M059J (cell line): ENCODE data around the gene RCAN1. TPM values are rescaled to one million over a fixed set of nuclear protein-coding genes. Genes with fewer than 3 reads are reported as not detected.

ENCODE experiments used
- DNase-seq: peaks from one replicate; pipeline ENCODE4 v3.0.0-alpha.2; 2012; ENCODE audit warnings: low read depth
- total RNA-seq: library from RNA; depleted of rRNA; stranded (reverse); fragments of >200 nt; shearing (Covaris generic); gene quantifications from 2 replicates; pipeline ENCODE4 v1.2.3, GENCODE V29; 2014; rRNA removed

The RCAN1 gene
- 160 and 181 TPM in 2 replicates for total RNA-seq

DNA sequence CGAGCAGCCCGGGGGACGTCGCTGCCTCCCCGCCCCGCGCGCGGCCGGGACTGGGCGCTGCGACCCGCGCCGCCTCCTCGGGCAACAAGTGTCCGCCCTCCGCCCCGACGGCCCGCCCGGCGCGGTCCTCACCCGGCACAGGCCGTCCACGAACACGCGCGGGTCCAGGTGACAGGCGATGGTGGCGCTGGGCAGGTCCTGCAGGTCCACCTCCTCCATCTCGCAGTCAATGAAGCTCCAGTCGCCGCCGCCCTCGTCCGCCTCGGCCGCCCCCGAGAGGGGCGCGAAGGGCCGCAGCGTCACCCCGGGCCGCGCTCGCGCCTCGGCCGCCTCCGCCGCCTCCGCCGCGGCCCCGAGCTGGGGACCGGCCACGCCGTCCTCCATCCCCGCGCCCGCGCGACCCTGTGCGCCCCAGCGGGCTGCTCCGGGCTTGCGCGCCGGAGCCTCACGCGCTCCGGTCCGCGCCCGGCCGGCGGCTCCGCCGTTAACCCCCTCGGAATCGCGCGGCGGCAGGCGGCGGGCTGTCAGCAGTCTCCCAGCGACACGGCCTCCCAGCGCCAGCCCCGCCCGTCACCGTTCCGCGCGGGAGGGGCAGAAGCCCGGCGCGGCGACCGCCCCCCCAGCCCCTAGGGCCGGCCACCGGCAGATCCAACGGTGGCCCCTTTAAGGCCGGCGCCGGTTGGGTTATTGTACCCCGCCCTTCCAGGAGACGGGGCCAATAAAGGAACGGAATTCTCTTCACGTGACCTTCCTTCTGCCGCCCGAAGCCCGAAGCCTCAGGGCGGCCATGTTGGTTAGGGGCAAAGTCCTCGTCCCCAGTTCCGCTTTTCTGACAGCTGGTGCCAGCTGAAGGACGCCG lies at the start of gene RCAN1:
Gene RCAN1 (minus strand): TSS at position 486 of the 859 bp plus-strand sequence. CDS start 102 bp downstream, at position 384.
- DNase-seq = peak; percentile 96

DNA sequence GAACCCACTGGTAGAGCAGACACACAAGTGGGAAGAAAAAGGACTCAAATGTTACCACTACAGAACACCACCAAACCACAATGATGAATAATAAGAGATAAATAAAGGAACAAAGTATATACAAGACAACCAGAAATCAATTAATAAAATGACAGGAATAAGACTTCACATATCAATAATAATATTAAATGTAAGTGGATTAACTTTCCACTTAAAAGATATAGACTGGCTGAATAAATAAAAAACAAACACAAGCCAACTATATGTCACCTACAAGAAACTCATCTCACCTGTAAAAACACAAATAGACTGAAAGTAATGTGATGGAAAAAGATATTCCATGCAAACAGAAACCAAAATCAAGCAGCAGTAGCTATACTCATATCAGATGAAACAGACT lies 46.9 kb upstream of the RCAN1 start:
- DNase-seq = no peak

DNA sequence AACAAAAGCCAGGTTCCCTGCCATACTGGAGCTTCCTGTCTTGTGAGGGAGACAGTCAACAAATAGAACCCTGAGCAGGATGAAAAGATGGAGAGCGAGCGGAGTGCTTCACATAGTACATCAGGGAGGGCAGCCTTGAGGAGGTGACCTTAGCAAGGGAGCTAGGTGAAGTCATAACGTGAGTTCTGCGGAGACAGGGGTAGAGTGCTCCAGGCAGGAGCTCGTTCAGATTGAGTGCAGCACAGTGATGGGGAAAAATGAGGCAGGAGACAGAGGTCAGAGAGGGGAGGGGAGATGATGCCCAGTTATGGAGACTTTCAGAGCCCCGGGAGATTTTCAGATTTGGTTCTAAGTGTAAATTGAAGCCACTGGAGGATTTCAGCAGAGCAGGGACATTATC lies 38.6 kb upstream of the RCAN1 start:
- DNase-seq = no peak

DNA sequence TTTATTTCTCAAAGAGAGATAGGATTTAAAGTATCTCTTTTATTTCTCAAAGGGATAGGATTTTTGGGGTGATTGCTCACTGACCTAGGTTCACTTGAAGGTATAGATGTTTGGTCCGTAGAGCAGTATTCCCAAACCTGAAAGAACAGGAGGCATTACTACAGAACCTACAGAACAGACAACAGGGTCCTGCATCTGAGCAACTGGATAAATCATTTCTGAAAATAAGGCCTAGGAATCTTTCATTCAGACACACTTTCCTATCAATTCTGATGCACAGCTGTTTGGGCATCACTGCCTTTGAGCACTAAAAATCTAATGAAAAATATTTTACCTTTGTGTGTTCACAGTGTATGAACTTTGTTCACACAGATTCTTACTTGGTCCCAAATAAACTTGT lies 36.7 kb upstream of the RCAN1 start:
- no peak for DNase-seq

DNA sequence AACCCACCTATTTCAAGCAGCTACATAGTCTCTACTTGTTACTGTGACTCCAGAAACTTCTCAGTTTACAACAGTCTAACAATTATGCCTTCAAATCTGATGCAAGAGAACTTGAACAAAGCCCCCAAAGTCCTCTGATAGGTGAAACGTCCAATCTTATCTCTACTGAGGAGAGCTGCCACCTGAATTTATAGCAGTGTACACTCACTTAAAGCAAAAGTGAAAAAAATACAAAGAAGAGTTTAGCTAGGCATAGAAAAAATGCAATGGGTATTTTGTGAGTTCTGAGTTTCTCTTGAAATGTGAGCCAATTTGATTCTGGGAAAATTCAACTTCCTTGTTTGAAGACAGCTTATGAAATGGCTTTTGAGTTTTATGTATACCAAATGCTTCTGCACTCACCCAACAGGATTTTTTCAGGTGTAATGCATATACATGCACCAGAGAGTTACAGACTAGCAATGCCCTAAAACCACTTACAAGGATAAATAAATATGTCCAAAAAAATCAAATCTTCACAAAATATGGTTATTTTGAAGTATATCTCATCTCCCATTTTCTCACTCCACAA lies 36.0 kb upstream of the RCAN1 start:
- DNase-seq = no peak

DNA sequence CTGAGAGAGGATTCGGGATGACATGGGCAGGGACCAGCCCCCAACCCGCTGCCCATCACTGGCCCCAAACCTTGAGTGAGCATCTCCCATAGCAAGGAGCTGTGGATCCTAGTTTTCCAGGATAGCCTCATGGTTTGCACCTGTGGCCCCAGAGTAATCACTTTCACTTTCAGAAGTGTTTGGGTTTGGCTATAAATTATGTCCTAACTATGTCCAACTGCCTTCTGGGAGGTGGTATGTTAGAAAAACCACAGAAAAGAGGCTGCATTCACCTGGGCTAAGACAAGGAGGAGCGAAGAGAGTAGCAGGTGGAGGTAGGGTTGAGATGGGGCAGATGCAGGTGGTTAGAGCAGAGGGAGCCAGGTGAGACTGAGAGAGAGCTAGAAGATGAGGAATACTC lies 34.5 kb upstream of the RCAN1 start:
- DNase-seq = no peak

DNA sequence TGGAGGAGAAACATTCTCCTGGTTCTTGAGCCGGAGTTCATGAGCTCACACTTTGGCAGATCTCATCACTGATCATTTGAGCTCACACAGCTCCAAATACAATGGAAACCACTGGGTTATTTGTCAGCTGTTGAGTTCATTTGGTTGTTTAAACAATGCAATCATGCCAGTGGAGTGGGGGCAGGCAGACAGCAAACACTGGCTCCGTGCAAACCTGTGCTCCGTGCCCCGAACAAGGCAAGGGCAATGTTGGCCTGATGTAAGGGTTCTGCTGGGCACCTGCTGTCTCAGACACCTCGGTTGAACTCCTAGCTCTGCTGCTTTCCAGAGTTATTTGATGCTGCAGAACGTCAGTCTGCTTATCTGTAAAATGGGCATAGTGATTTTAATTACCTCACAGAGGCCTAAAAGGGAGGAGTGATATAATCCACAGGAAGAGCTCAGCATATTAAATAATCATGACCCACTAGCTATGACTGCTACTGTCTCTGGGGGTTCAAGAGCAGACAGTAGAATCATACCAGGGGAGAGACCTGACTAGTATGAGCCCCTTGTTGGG lies 33.9 kb upstream of the RCAN1 start:
- no peak for DNase-seq

DNA sequence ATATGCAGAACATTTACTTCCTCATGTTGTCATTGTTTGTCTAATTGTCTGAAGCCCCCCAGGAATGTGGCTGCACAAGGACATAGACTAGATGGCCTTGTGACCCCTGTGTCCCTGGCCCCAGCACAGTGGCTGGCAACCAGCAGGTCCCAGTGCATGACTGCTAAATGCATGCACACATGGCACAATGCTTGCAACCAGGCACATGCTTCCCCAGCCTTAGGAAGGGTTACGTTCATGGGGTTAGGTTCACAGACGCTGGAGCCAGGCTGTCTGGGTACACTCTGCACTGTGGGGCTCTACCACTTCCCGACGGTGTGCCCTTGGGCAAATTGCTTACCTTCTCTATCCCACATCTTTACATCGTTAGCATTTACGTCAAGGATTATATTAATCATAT lies 32.6 kb upstream of the RCAN1 start:
- DNase-seq = no peak

DNA sequence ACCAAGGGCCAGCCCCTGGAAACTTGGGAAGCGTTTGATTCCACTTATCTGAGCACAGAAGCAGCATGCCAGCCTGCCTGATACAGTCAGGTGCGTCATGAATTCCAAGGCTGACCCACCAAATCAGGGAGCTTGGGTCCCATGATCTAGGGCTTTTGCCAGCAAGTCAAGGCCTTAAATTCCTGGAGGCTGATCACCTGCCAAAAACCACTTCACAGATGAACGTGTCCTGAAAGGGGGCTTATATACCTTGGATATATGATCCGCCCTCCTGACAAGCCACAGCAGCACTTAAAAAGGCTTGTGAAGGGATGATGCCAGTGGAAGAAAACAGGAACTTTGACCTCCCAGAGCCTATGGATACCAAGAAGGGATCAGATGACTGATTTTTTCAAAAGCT lies 29.9 kb upstream of the RCAN1 start:
- no peak for DNase-seq

DNA sequence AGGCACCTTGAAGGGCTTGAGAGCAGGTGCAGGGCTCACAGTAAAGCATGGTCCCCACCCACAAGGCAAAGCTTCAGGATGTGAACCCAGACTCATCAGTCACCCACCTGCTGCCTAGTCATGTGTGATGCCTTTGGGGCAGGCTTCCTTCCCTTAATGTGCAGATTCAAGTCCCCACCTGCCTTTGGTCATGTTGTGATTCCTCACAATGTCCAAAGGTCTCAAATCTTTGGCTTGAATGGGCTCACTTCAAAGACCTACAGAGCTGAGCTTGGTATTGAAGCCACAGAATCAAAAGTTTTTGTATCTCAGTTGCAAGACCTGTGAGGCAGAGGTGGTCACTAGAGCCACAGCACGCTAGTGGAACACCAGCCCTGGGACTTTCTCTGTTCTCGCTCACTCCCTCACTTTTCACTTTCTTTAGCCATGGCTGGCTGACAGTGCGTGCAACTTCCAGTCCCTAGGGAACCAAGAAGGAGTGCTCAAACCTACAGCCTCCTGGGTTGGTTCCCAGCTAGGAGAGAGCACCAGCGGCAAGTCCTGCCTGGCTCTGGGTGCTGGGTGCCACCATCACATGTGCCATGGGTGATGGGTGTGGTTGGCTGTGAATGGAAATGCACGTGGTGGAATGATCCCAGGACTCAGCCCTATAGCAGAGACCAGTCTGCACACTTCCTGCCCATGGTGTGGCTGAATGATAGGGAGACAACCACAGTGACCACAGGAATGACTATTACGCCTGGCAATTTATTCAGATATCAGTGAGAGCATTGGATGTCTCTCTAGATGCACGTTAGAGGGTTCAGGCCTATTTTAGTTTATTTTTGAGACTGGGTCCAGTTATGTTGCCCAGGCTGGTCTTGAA lies 27.5 kb upstream of the RCAN1 start:
- peak; percentile 92 for DNase-seq

DNA sequence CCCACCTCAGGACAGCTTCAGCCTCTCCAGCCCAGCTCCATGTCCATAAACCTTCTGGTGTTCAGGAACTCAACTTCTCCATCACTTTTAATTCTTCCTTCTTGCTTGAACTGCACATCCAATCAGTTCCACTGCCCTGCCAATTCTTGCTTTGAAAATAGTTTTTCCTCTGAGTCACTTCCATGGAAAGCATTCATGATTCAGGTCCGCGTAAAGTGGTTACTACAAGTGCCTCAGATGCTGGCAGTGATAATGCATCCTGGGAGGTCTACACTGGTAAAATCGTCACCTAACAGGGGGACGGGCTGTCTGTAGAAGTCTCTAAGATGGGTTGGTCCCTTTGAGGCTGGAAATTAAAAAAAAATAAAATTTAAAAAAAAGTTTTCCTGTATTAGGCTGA lies 25.9 kb upstream of the RCAN1 start:
- DNase-seq = peak; percentile 97

DNA sequence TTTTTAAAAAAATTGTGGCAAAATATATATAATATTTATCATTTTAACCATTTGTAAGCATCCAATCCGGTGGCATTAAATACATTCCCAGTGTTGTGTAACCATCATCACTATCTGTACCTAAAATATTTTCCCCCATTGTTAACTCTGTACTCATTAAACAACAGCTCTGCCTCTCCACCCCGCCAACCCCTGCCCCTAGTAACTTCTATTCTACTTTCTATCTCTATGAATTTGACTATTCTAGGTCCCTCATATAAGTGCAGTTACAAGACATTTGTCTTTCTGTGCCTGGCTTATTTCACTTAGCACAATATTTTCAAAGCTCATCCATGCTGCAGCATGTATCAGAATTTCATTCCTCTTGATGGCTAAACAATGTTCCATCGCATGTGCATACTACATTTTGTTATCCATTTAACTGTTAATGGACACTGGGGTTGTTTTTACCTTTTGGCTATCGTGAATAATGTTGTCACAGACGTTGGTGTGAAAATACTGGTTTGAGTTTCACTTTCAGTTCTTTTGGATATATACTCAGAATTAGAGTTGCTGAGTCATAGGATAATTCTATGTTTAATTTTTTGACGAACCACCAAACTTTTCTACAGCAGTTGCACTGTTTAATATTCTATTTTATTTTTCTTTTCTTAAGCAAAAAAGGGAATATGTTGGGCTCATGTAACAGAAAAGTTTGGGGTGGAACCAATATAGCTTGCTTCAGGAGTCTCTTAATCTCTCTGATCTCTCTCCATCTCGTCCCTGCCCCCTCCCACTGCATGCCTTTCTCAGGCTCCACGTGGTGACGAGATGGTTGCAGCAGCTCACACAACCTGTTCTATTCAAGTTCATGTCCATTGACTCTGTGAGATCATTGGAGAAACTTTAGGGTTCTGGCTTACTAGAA lies 25.2 kb upstream of the RCAN1 start:
- DNase-seq = peak; percentile 59

DNA sequence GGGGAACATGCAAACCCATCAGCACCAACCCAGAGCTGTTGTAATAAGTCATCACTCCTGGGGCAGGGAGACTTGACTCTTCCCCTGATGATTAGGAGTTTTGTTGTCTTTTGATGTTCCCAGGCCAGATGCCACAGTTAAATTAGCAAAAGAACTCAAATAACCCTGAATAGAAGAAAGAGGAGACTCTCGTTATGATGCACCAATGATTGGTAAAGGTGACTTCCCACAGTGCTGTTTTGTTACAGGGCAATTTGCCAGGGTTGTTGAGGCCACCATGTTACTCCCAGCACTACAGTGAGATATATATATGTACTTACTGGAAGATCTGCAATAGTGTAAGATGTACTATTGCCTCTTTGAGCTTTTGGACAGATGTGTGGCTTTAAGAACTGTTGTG lies 24.3 kb upstream of the RCAN1 start:
- no peak for DNase-seq

DNA sequence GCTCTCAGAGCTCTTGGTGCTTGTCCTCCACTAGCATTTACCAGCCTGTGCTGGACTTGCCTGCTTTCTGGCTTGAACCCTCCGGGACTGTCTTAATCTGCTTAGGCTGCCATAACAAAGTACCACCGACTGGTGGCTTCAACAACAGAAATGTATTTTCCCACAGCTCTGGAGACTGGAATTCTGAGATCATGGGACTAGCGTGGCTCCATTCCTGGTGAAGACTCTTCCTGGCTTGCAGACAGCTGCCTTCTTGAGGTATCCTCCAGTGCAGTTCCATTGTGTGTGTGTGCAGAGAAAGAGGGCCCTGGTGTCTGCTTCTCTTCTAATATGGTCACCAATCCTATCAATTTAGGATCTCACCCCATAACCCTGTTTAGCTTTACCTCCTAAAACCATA lies 22.0 kb upstream of the RCAN1 start:
- DNase-seq = no peak

DNA sequence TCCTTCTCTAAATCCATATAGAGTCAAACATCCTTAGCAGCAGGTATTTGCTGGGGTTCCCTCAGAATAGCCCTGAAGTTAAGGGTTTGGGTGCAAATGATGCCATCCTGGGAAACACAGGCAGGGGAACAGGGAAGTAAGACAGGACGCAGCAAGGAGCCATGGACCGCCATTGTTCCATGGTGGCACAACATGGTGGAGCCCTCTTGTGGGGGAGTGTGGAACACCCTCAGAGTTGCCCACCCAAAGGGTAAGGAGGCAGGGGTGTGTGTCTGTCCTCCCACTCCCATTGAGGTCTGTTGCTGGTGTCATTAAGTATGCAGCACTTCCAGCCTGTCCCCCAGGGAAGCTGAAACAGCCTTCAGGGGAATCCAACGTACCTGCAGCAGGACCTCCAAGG lies 20.4 kb upstream of the RCAN1 start:
- DNase-seq = no peak

DNA sequence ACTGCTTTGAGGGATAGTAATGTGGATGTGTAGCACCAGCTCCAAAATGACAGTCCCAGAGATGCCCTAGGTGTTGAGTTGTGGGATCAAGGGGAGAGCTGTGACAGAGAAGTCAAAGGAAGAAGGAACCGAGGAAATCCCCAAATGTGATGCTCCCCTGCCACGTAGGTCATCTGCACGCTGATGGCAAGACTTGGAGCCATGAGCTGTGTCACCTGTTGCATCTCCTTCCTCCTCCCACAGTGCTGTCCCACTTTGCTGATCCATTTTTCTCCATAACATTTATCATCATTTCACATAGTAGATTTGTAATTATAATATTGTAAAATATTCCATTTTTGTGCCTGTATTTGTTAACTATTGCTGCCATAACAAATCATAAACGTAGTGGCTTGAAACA lies 17.6 kb upstream of the RCAN1 start:
- no peak for DNase-seq

DNA sequence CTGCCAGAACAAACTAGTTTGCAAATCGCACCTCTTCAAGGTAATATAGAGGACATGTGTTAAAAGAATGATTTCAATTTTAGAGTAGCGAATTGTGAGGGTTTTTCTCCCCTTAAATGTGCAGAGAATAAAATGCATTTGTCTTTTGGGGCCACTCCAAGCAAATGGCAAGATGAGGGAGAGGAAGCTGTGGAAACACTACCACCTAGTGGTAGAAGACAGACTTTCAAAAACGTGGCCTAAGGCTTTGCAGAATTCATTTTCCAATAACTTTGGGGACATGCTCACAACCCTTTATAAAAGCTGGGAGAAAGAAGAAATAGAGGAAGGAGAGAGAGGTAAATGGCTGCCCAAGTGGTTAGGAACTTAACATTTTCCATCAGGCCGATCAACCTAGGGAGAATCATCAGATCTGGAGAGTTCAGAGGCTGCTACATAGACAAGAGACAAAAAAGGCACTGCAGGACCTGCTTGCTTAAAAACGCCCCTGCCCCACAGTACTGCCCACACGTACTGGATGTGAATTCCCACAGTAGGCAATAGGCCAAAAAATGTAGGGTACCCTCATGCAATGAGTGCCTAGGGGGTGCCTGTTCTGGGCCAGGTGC lies 15.7 kb upstream of the RCAN1 start:
- peak; percentile 71 for DNase-seq

DNA sequence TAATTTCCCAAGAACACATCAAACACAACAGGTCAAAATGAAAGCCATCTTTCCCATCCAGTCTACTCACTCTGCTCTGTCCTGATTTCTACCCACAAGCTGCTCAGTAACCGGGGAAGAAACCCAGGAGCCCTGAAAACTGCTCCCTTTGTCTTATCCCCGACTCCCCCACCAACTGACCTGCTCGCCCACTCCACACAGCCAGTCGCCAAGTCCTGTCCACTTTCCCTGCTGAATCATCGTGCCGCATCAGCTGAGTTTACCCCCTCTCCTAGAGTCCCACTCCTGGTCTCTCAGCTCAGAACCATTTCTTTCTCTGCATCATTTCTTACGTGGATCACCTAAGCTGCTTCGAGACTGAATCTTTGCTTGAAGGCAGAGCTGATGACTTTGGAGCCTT lies 11.2 kb upstream of the RCAN1 start:
- no peak for DNase-seq

DNA sequence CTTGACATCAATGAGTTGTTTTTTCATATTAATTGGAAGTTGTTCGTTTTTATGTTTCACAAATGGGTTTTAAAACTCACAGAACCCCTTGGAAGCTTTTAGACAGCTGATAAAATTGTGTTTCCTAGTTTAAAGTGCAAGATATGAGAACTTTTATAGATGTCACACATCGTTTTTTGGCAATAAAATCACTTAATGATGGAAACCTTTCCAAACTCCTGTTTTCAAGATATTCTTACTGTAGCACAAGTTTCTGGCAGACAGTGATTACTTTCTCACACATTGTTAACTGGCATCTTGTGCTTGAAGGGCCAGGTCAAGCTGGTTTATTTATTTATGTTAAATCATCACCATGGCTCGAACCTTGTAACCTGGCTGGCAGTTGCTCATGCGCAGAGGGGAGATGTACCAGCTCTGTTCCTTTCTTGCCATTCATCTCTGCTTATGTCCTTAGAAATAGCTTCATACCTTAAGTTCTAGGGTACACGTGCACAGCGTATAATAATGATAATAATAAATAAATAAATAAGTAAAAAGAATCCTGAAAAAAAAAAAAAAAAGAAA lies 10.2 kb upstream of the RCAN1 start:
- no peak for DNase-seq

DNA sequence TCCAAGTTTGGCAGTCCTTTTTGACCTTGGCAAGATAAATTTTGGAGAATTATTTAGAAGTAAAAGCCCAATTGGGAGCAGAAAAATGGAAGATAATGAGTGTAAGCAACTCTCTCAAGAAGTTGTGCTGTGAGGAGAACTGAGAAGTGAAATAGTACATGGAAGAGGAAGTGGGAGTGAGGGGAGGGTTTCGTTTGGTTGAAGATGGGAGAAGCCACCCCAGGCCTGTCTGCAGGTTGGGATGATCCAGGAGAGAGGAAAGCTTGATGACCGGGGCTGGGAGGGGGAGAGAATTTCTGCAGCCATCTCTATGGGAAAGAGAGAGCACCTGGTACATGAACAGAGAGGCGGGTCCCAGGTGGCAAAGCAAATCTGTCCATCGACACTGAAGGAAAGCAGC lies 8.6 kb upstream of the RCAN1 start:
- DNase-seq = no peak
